GM03348 (cell line): ENCODE measurements around the gene PITPNB.

Experiments used
- DNase-seq: peaks from one replicate; pipeline ENCODE4 v3.0.0; 2012; ENCODE audit warnings: low spot score

PITPNB gene

DNA sequence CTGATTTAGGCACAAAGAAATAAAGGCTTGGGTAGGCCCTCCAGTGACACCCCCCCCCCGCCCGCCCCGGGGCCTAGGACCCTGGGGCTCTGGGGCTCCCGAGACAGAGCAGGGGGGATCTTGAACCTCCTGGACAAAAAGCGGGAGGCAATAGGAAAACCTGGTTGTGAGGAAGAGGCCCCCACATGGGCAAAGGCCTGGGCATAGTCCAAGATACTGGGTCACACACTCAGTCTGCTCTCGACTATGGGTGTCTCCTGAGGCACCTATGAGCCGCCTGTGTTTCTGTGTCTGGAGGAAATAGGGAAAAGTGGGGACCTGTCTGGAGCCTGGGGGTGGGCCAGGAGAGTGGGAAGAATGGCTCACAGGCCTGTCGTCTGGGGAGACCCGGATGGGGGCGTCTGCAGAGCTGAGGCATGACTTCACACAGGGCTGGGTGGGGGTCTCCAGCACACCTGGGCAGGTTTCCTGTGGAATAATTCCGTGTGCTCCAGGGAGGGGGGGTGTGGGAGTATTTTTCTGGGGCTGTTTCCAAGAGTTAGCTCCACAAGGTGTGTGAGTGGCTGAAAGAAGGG is 115.1 kb downstream of the PITPNB start:
- DNase-seq: no peak

DNA sequence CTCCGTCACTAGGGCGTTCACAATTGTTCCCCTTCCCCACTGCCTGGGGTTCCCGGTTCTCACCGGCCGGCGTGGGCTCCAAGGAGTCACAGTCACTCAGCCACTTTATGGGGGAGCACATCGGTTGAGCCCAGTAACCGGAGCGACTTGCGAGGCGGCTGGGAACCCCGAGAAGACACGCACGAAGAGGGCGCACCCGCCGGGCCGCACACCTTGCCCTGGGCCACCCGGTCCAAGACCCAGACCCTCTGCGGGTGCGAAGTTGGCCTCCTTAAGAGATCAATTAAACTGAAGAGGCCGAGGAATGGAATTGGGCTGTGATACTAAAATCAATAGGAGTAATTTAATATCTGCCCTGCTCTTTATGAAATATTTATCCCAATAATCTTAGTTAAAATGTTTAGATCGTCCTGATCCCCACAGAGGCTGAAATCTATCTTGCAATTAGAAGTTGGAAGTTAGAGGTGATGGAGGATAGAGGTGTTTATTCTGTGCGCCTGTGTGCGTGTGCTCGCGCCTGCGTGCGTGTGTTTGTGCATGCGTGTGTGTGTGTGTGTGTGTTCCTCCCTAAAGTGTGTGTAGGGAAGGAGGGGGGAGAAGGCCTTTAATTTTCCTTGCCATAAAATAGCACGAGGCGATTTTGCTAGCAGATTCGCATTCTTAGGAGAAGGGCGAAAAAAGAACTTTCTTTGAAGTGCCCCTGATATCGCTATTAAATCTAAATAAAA is 116.5 kb downstream of the PITPNB start:
- DNase-seq: no peak
